NCI-H128 (cell line): ENCODE data around the gene LEPROT.

Source experiments
- DNase-seq: peaks from one replicate; lab custom pipeline; 2025; ENCODE audit not compliant: unreplicated experiment; lab: John Stamatoyannopoulos, UW

The LEPROT gene

DNA sequence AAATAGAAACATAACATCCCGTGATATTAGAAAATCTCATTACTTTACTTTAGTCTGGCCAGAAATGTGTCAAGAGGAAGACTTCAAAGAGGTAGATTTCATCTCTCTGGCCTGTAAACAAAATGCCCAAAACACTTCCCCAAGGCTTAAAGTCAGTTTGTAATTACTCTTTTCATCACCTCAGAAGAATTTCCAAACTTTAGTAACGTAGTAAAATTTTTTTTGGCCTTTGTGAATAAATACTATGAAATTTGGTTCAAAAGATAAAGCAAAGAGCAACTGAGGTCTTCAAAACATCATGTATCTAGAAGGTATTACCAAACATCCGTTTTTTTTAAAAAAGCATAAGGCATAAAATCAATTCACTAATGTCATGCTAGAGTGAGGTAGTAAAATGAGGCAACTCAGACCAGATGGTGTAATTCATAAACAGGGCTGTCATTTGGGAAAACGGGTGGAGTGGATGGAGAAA lies 51.4 kb downstream of the LEPROT start:
- no peak for DNase-seq

GRCh38 chr1:65476327-65476726 lies 55.9 kb downstream of the LEPROT start:
- DNase-seq: no peak

DNA sequence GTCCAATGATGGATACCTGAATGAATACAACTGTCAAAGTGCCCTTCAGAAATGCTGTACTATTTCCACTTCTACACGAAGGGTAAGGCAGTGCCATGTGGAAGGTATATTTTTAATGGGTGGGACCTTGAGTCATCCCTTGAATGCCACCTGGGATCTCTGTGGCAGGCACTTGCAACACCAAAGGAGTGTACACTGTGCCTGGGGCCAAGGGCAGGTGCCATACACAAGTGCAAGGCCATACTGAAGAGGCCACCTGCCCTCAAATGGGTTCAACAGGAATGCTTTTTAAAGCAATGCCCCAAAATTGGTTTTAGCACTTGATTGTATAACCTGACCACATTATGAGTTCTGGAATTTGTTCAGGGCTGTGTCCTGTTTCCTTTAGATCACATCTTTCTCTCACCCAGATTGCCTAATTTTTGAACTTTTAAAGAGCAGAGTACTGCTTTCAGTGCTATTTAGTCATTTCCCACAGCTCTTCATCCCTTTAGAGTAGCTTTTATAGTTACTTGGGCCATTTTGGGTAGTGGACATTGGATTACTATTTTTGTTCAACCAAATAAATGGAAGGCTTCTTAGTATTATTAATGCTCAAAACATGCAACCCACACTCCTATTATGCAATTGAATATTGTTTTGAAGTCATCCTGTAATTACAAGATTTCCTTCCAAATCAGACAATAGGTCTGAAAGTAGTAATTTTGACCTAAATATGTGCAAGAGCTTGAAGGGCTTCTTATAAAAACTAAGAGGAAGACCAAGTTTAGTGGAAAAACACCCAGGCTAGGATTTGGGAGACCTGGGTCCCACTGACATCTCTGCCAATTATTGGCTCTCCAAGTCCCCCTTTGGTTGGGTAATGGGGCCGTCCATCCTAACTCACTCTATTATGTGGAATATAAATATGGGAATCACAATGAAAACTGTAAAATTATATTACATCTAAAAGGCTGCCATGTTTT lies 57.2 kb downstream of the LEPROT start:
- no peak for DNase-seq

DNA sequence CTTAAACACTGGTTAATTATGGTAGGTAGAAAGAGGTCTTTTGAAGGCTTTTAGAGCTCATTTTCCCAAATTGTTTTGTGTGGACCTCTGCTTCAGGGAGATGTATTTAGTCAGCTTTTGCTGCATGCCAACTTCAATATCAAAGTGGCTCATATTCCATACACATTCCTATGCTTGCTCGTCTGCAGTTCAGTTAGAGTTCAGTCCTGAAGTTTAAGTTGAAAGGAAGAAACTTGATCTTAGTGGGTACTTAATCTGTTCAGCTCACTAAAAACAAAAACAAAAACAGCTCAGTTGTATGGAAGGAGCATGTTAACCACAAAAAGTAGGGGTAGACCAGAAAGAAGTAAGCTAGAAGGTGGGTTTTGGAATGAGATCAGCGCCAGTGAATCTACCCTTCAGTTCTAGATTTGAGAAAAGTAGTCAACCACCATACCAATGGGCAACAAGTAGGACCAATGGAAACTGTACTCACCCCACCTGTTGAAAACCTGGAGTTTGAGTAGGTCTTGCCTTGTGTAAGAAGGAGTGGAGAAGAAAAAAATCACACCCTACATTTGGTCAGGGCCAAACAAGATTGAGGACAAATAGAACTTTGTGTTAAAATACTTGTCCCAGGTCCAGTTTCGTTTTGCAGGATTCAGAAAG lies 58.0 kb downstream of the LEPROT start:
- DNase-seq: no peak

- DNase-seq: no peak
Observed at GRCh38 chr1:65479554-65480204, 59.2 kb downstream of the LEPROT start.

DNA sequence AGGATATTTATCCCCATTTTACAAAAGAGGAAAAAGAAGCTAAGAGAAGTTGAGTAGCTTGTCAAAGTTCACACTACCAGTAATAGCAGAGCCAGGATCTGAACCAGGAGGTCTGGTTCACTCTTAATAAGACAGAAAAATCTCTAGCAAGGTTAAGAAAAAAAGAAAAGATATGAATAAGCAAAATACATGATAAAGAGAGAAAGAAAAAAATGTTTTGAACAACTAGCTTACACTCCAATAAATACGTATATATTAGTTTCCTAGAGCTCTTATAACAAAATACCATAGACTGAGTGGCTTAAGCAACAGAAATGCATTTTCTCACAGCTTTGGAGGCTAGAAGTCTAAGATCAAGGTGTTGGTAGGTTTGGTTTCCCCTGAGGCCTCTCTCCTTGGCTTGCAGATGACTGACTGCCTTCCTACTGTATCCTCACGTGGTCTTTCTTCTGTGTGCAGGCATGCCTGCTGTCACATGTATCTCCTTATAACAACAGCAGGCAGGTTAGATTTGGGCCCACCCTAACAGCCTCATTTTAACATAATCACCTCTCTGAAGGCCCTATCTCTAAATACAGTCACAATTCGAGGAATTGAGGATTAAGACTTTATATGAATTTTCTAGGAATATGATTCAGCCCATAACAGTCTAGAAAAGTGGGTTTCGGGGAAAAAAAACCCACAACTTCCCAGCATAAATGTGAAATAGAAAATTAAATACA lies 60.4 kb downstream of the LEPROT start:
- DNase-seq: no peak

- no peak for DNase-seq
Observed at GRCh38 chr1:65483993-65484754, 63.7 kb downstream of the LEPROT start.
